ENCODE data around the gene PLCB1. TPM values are rescaled to one million over a fixed set of nuclear protein-coding genes. Genes with fewer than 3 reads are reported as not detected.

PLCB1 gene
- total RNA-seq, 1 donor from 2014 or later, result 16.2 TPM

DNA sequence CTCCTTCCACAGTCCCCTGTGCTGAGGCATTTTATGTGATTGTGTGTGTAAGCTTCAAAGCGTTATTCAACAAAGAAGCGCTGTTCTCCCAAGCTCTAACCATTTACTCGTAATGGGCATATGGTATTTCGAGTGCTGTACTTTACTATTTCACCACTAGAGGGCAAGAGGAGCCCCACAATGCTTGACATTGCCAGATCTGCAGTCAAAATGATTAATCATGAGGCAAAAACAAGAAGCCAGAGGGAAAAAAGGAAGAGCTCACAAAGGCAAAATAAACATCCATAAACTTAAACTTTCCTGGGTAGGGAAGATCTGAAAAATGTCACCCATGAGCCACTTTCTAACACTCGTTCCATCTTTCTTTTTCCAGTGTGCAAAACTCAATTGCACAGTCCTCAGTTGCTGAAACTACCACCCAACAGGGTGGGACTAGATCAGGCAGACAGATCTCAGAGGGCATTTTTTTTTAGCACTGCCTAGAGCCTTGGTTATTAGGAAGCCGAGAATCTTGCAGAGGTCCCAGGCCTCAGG, 721.8 kb downstream of the PLCB1 start:
- Mint-ChIP-seq H3K9me3 (ENCODE audit: low read depth) (peaks cover 5% of the 10 kb centered on the region), H3K4me3 (ENCODE audit: low read depth) (no peak overlapping the region), H3K27ac (no peak overlapping the region), H3K4me1 (ENCODE audit: low read depth) (no peaks in the 10 kb centered on the region), H3K27me3 (no peaks in the 10 kb centered on the region), H3K36me3 (ENCODE audit: insufficient read depth) (peaks cover 1% of the 10 kb centered on the region)
- TF ChIP-seq, protein P1, sequence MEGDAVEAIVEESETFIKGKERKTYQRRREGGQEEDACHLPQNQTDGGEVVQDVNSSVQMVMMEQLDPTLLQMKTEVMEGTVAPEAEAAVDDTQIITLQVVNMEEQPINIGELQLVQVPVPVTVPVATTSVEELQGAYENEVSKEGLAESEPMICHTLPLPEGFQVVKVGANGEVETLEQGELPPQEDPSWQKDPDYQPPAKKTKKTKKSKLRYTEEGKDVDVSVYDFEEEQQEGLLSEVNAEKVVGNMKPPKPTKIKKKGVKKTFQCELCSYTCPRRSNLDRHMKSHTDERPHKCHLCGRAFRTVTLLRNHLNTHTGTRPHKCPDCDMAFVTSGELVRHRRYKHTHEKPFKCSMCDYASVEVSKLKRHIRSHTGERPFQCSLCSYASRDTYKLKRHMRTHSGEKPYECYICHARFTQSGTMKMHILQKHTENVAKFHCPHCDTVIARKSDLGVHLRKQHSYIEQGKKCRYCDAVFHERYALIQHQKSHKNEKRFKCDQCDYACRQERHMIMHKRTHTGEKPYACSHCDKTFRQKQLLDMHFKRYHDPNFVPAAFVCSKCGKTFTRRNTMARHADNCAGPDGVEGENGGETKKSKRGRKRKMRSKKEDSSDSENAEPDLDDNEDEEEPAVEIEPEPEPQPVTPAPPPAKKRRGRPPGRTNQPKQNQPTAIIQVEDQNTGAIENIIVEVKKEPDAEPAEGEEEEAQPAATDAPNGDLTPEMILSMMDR (IDR thresholded peaks at IDR 0.05; ENCODE audit: unreplicated experiment), result peak; percentile 87
- DNase-seq (ENCODE audit: low spot score, unreplicated experiment), result no peak

DNA sequence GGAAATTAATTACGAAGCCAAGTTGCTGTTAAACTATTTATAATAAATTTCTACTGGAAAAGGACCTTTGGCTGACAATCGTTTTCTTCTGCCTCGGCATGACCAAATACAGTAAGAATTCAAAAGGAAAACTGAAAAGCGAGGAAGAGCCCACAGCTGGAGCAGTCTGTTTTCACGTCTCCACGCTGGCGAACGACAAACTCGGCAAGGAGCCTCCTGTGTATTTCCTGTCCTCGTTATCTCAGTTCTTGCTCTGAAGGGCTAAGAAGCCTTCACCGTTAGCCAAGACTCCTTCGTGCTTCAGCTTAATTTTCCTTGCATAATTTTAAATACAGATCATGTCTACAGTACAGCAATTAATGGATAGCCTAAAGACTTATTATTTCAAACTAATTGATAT, 722.5 kb downstream of the PLCB1 start:
- Mint-ChIP-seq H3K9me3 (ENCODE audit: low read depth) (peaks cover 5% of the 10 kb centered on the region), H3K27ac (no peak overlapping the region), H3K36me3 (ENCODE audit: insufficient read depth) (peaks cover 1% of the 10 kb centered on the region), H3K4me3 (ENCODE audit: low read depth) (no peak overlapping the region), H3K4me1 (ENCODE audit: low read depth) (no peaks in the 10 kb centered on the region), H3K27me3 (no peaks in the 10 kb centered on the region)
- TF ChIP-seq, protein P1 (IDR thresholded peaks at IDR 0.05; ENCODE audit: unreplicated experiment), result no peak
- DNase-seq (ENCODE audit: low spot score, unreplicated experiment), result no peak

DNA sequence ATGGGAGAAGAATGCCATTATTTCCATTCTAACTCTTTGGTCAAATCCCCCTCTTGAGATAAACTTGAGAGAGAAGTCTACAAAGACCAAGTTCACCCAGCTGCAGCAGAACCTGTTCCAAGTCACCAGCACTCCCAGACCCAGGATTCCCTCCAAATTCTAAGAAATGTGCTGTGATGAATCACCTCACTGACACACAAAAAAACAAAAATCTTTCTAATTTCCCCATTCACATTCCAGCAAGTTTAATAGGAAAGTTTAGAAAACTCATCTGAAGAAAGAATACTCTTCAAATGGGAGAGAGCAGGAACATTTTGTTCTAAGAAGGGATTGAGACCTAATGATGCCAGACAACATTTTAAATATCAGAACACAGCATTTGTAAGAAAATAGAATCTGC, 723.2 kb downstream of the PLCB1 start:
- no peak overlapping the region for H3K27ac Mint-ChIP-seq
- peaks cover 5% of the 10 kb centered on the region for H3K9me3 Mint-ChIP-seq (ENCODE audit: low read depth)
- H3K4me1 Mint-ChIP-seq (ENCODE audit: low read depth), result no peaks in the 10 kb centered on the region
- peaks cover 1% of the 10 kb centered on the region for H3K36me3 Mint-ChIP-seq (ENCODE audit: insufficient read depth)
- DNase-seq (ENCODE audit: low spot score, unreplicated experiment), result no peak
- TF ChIP-seq, protein P1 (IDR thresholded peaks at IDR 0.05; ENCODE audit: unreplicated experiment), result no peak
- H3K4me3 Mint-ChIP-seq (ENCODE audit: low read depth), result no peak overlapping the region
- no peaks in the 10 kb centered on the region for H3K27me3 Mint-ChIP-seq

DNA sequence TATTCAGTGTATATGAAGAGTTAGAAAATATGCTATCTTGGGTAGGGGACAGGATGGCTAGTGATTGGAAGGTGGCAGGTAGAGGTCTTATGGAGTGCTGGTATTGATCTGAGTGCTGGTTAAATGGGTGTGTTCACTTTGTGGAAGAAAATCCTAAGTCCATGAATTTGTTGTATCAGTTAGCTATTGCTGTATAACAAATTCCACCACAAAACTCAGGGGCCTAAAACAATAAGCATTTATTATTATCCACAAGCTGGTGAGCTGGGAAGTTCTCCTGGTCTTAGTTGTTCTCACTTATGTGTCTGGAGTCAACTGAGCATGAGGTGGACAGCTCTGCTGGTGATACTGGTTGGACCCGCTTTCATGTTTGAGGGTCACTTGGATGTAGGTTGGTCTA, 724.6 kb downstream of the PLCB1 start:
- DNase-seq (ENCODE audit: low spot score, unreplicated experiment), result no peak
- H3K27me3 Mint-ChIP-seq, result no peaks in the 10 kb centered on the region
- no peak overlapping the region for H3K27ac Mint-ChIP-seq
- H3K4me3 Mint-ChIP-seq (ENCODE audit: low read depth), result no peak overlapping the region
- TF ChIP-seq, protein P1 (IDR thresholded peaks at IDR 0.05; ENCODE audit: unreplicated experiment), result no peak
- H3K36me3 Mint-ChIP-seq (ENCODE audit: insufficient read depth), result peaks cover 1% of the 10 kb centered on the region
- peaks cover 5% of the 10 kb centered on the region for H3K9me3 Mint-ChIP-seq (ENCODE audit: low read depth)
- H3K4me1 Mint-ChIP-seq (ENCODE audit: low read depth), result no peaks in the 10 kb centered on the region

DNA sequence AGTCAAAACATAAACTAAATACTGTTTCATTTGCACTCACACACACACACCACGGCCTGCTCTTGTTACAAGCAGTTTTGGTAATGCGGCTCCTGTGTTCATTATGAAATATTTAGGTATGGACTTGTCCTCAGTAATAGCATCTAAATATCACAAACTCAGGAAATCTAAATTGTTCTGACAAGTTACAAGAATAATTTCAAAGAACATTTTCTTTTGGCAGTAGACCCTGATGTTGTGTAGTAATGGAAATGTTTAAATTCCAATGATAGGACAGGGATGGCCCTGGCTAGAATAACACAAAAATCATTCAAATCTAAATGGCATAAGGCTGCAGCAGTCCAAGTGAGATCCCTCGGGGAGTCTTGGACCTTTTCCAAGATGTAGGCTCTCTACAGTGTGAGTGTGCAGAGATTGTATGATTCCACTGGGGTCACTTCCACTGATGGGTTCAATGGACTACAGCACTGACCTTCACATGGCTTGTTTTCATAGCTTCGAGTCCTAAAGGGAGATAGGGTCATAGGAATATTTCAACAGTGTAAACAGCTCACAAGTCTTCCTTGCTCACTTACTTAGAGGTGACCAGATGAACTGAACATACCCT, 726.2 kb downstream of the PLCB1 start:
- TF ChIP-seq, protein P1 (IDR thresholded peaks at IDR 0.05; ENCODE audit: unreplicated experiment), result no peak
- peaks cover 1% of the 10 kb centered on the region for H3K36me3 Mint-ChIP-seq (ENCODE audit: insufficient read depth)
- DNase-seq (ENCODE audit: low spot score, unreplicated experiment), result no peak

More for the DNA sequence above, 726.2 kb downstream of the PLCB1 start:
- peaks cover 5% of the 10 kb centered on the region for H3K9me3 Mint-ChIP-seq (ENCODE audit: low read depth)
- H3K27me3 Mint-ChIP-seq, result no peaks in the 10 kb centered on the region
- H3K27ac Mint-ChIP-seq, result no peak overlapping the region
- H3K4me3 Mint-ChIP-seq (ENCODE audit: low read depth), result no peak overlapping the region
- H3K4me1 Mint-ChIP-seq (ENCODE audit: low read depth), result no peaks in the 10 kb centered on the region

Data from progenitor cell of endocrine pancreas (in vitro differentiated cells).